AG04450 (cell line): ENCODE results near the gene SUPT6H. TPM values are rescaled to one million over a fixed set of nuclear protein-coding genes. Genes with fewer than 3 reads are reported as not detected.
A peak's percentile ranks its signal among the peaks of the same experiment; 100 is the strongest.

ENCODE experiments used
- CTCF ChIA-PET: fragments of 300-600, 350-600 bp; formaldehyde crosslinking; extraction: SDS; loops from one replicate; lab custom pipeline; 2022; ENCODE audit warnings: antibody characterized with exemption, inconsistent platforms; lab: Charles Lee
- POLR2A ChIA-PET: fragments of 350-600 bp; formaldehyde crosslinking; extraction: SDS; loops from one replicate; lab custom pipeline; 2021; ENCODE audit warnings: antibody characterized with exemption, inconsistent platforms; lab: Yijun Ruan, JAX
- DNase-seq: peaks from one replicate; pipeline ENCODE4 v3.0.0-alpha.2; 2011; ENCODE audit warnings: low read depth, low spot score
- H3K27ac ChIP-seq: one replicate; pipeline ENCODE4 v1.5.1; 2012; ENCODE audit warnings: low read depth, low read length, control low read depth
- H3K27me3 ChIP-seq: one replicate; pipeline ENCODE4 v1.6.0; 2012; ENCODE audit warnings: low read length; ENCODE audit not compliant: control insufficient read depth, insufficient read depth
- H3K4me3 ChIP-seq: 2 replicates; pipeline ENCODE4 v1.5.1; 2011; ENCODE audit warnings: mild to moderate bottlenecking, low read depth, low read length, control low read depth
- H3K9me3 ChIP-seq: 2 replicates; pipeline ENCODE4 v1.5.1; 2012; ENCODE audit warnings: low read length; ENCODE audit not compliant: control insufficient read depth, insufficient read depth
- CTCF ChIP-seq: IDR thresholded peaks from 2 replicates; pipeline ENCODE4 v1.5.1; 2011; ENCODE audit warnings: low read depth, low read length, control low read depth, inconsistent platforms
- polyA plus RNA-seq: library from polyadenylated mRNA; depleted of rRNA; stranded (reverse); fragments of >200 nt; gene quantifications from 2 replicates; pipeline ENCODE4 v1.2.3, GENCODE V29; 2011

The SUPT6H gene
- polyA plus RNA-seq, 1 experiment = 41.0 TPM

GRCh38 chr17:28675490-28675889, 13.5 kb downstream of the SUPT6H start:
- ChIA-PET POLR2A (interaction anchor here (1.0 kb wide), 1 partner anchor 30 kb away, joined by 3 read pairs; the partner anchor contains the start of gene BLTP2), CTCF (interaction anchor here (1.3 kb wide), 1 partner anchor 29 kb away, joined by 9 read pairs; no protein-coding TSS in a partner anchor)
- H3K27me3 ChIP-seq = no peaks in the 10 kb centered on the region
- no peak overlapping the region for H3K4me3 ChIP-seq
- DNase-seq = no peak
- no peaks in the 10 kb centered on the region for H3K9me3 ChIP-seq
- no peak for TF ChIP-seq CTCF
- no peak overlapping the region for H3K27ac ChIP-seq

- Histone ChIP-seq H3K27me3 (no peaks in the 10 kb centered on the region), H3K4me3 (no peak overlapping the region), H3K27ac (no peak overlapping the region), H3K9me3 (no peaks in the 10 kb centered on the region)
- DNase-seq = no peak
- no peak for TF ChIP-seq CTCF
- CTCF ChIA-PET = no interaction called here
- POLR2A ChIA-PET = interaction anchor here (1.0 kb wide), 1 partner anchor 31 kb away, joined by 3 read pairs; the partner anchor contains the start of gene BLTP2
Measured at GRCh38 chr17:28675980-28676379, 14.0 kb downstream of the SUPT6H start.

- H3K27me3 ChIP-seq = no peaks in the 10 kb centered on the region
- POLR2A ChIA-PET = no interaction called here
- H3K27ac ChIP-seq = no peak overlapping the region
- CTCF ChIA-PET = no interaction called here
- H3K4me3 ChIP-seq = no peak overlapping the region
- no peak for DNase-seq
- H3K9me3 ChIP-seq = no peaks in the 10 kb centered on the region
- no peak for TF ChIP-seq CTCF
Measured at GRCh38 chr17:28682655-28683054, 20.6 kb downstream of the SUPT6H start.

- DNase-seq = no peak
- ChIA-PET CTCF (no interaction called here), POLR2A (no interaction called here)
- Histone ChIP-seq H3K27ac (no peak overlapping the region), H3K4me3 (no peak overlapping the region), H3K9me3 (no peaks in the 10 kb centered on the region), H3K27me3 (no peaks in the 10 kb centered on the region)
- 0 out of 2 replicates have a peak, but pooled peaks have one; percentile 9 for TF ChIP-seq CTCF
Measured at GRCh38 chr17:28684963-28685362, 23.0 kb downstream of the SUPT6H start.

- no peak for TF ChIP-seq CTCF
- H3K27ac ChIP-seq = no peak overlapping the region
- no peak overlapping the region for H3K4me3 ChIP-seq
- no peaks in the 10 kb centered on the region for H3K27me3 ChIP-seq
- ChIA-PET CTCF (no interaction called here), POLR2A (no interaction called here)
- DNase-seq = no peak
- H3K9me3 ChIP-seq = no peaks in the 10 kb centered on the region
Measured at GRCh38 chr17:28685366-28685765, 23.4 kb downstream of the SUPT6H start.
